Measurements from ENCODE around the gene ZC3H12A. TPM values are rescaled to one million over a fixed set of nuclear protein-coding genes. Genes with fewer than 3 reads are reported as not detected.

ZC3H12A gene
- total and polyA plus RNA-seq, 10 of the 15 experiments (the other 5 are each of a cell fraction or from before 2014, with no cell fraction given) = 0.35 to 30.2 (median 13.8) TPM

DNA sequence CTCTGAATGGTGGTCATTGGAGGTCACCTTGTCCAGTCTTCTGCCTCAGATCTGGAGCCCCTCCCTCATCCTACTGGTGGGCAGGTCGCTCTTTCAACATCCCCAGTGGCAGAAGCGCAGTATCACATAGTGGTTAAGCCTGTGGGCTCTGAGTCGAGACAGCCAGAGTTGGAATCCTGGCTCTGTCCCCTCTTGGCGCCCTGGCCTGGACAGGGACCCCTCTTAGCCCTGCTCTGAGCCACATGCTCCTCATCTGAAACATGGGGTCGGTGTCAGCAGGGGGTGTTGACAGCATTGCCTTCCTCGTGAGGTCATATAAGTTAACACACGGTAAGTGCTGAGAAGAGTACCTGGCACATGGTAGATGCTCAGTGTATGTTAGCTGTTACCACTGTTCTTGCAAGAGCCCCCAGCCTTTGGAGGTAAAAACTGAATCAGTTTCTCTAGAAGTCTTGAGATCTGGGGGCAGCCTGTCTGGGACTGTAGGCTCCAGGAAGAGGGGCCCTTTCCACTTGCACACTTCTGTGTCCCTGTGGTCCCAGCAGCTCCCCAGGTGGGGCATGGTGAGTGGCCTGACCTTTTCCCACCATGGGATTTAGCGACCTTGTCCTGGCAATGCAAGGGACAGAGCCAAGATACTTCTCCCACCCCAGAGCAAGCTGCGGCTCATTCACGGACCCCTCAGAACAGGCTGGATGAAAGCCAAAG is 6.4 kb downstream of the ZC3H12A start:
- ChIA-PET POLR2A (interaction anchor here (1.2 kb wide), 1 partner anchor 15 kb away, joined by 3 read pairs; no protein-coding TSS in a partner anchor), SMC1A (ENCODE audit: uncharacterized antibody, unreplicated experiment) (no interaction called here), CTCF (interaction anchor here (8.1 kb wide), 1 partner anchor 24 kb away, joined by 289 read pairs; no protein-coding TSS in a partner anchor), RAD21 (ENCODE audit: unreplicated experiment) (no interaction called here)
- Histone ChIP-seq H3K36me3 (ENCODE audit: control insufficient read depth in 2 of 2, insufficient read depth in 2 of 2, low read length in 1 of 2) (peaks cover 40 to 42% of the 10 kb centered on the region in 2 experiments), H3K4me2 (ENCODE audit: control insufficient read depth, insufficient read depth) (peak overlapping the region; percentile 73), H3K4me1 (ENCODE audit: control insufficient read depth, insufficient read depth, low read length) (peaks cover 22% of the 10 kb centered on the region), H3K27me3 (replicated peaks in 1 of 2; ENCODE audit: control insufficient read depth in 2 of 2, insufficient read depth in 2 of 2, low read length in 1 of 2) (no peaks in the 10 kb centered on the region), H3K79me2 (ENCODE audit: control insufficient read depth, insufficient read depth, low read length) (peaks cover 63% of the 10 kb centered on the region), H3K27ac (ENCODE audit: control insufficient read depth, insufficient read depth) (peak overlapping the region; percentile 99; the same call in 1 of the 2 replicates), H4K20me1 (ENCODE audit: control insufficient read depth, insufficient read depth) (peaks cover 3% of the 10 kb centered on the region; the same call in 1 of the 2 replicates), H3K9me3 (replicated peaks; ENCODE audit: control insufficient read depth, insufficient read depth, low read length) (no peaks in the 10 kb centered on the region), H3K4me3 (peak overlapping the region; percentile 99; the same call in 1 of the 2 replicates), H2AFZ (ENCODE audit: control insufficient read depth, low read depth, low read length) (no peak overlapping the region), H3K9ac (ENCODE audit: control insufficient read depth, insufficient read depth, low read length) (no peak overlapping the region; the same call in 1 of the 2 replicates)
- 0 out of 2 replicates have a peak, but pooled peaks have one; percentile 19 for TF ChIP-seq POLR2AphosphoS5 (IDR thresholded peaks at IDR 0.05; ENCODE audit: low read length)
- TF ChIP-seq SMARCA5 (IDR thresholded peaks at IDR 0.05) = no peak
- peak; percentile 31; the same call in 1 of the 2 replicates for TF ChIP-seq POLR2AphosphoS2 (IDR thresholded peaks at IDR 0.05; ENCODE audit: low read depth, low read length)
- DNase-seq (ENCODE audit: low read depth, low spot score) = no peak
- no TSS peak for BruUV-seq (replicated peaks)
- no peak for ATAC-seq
- in situ Hi-C loops (cut with MboI) = no loop called here
- no peak for FAIRE-seq
- intact Hi-C loops (cut with micrococcal nuclease; ENCODE audit: unreplicated experiment) = no loop called here
- WGBS (ENCODE audit: insufficient coverage, insufficient replicate concordance, low lambda C conversion rate, missing lambda C conversion rate) = 90% methylated on average over 10 of the region's 10 CpGs

GRCh38 chr1:37481289-37482003 is 7.1 kb downstream of the ZC3H12A start:
- H3K4me2 ChIP-seq (ENCODE audit: control insufficient read depth, insufficient read depth) = peak overlapping the region; percentile 41
- RAD21 ChIA-PET (ENCODE audit: unreplicated experiment) = no interaction called here
- H3K27ac ChIP-seq (ENCODE audit: control insufficient read depth, insufficient read depth) = no peak overlapping the region
- intact Hi-C loops (cut with micrococcal nuclease; ENCODE audit: unreplicated experiment) = no loop called here
- no peak overlapping the region for H2AFZ ChIP-seq (ENCODE audit: control insufficient read depth, low read depth, low read length)
- no peak overlapping the region for H3K4me3 ChIP-seq
- no TSS peak for BruUV-seq (replicated peaks)
- no peaks in the 10 kb centered on the region for H3K9me3 ChIP-seq (replicated peaks; ENCODE audit: control insufficient read depth, insufficient read depth, low read length)
- in situ Hi-C loops (cut with MboI) = no loop called here
- TF ChIP-seq CBX3 (IDR thresholded peaks at IDR 0.05; ENCODE audit: borderline replicate concordance, low read depth) (no peak), PAX8 (IDR thresholded peaks at IDR 0.05) (no peak), MLLT1 (IDR thresholded peaks at IDR 0.05) (peak; percentile 58), POLR2AphosphoS5 (IDR thresholded peaks at IDR 0.05; ENCODE audit: low read length) (peak; percentile 50), ZBTB33 (IDR thresholded peaks at IDR 0.05) (peak; percentile 82)
- H3K4me1 ChIP-seq (ENCODE audit: control insufficient read depth, insufficient read depth, low read length) = peaks cover 23% of the 10 kb centered on the region
- H3K9ac ChIP-seq (ENCODE audit: control insufficient read depth, insufficient read depth, low read length) = no peak overlapping the region
- peaks cover 56% of the 10 kb centered on the region for H3K79me2 ChIP-seq (ENCODE audit: control insufficient read depth, insufficient read depth, low read length)
- CTCF ChIA-PET = interaction anchor here (8.1 kb wide), 1 partner anchor 25 kb away, joined by 289 read pairs; no protein-coding TSS in a partner anchor
- POLR2A ChIA-PET = no interaction called here
- SMC1A ChIA-PET (ENCODE audit: uncharacterized antibody, unreplicated experiment) = no interaction called here
- H3K27me3 ChIP-seq (replicated peaks in 1 of 2; ENCODE audit: control insufficient read depth in 2 of 2, insufficient read depth in 2 of 2, low read length in 1 of 2) = no peaks in the 10 kb centered on the region
- ATAC-seq (no peak), DNase-seq (ENCODE audit: low read depth, low spot score) (no peak), FAIRE-seq (no peak)
- H3K36me3 ChIP-seq (ENCODE audit: control insufficient read depth in 2 of 2, insufficient read depth in 2 of 2, low read length in 1 of 2) = peaks cover 39 to 40% of the 10 kb centered on the region in 2 experiments
- H4K20me1 ChIP-seq (ENCODE audit: control insufficient read depth, insufficient read depth) = peaks cover 3% of the 10 kb centered on the region; the same call in 1 of the 2 replicates
- WGBS (ENCODE audit: insufficient coverage, insufficient replicate concordance, low lambda C conversion rate, missing lambda C conversion rate) = 90% methylated on average over 25 of the region's 26 CpGs

Data from GM12878 (cell line).